AG10803 (cell line): ENCODE results near the gene TBX4.

Experiments used
- DNase-seq: peaks from one replicate; pipeline ENCODE4 v3.0.0; 2010; ENCODE audit warnings: low read depth
- H3K4me3 ChIP-seq: 2 replicates; pipeline ENCODE4 v1.5.1; 2011; ENCODE audit warnings: mild to moderate bottlenecking, low read length, control low read depth
- CTCF ChIP-seq: conservative IDR thresholded peaks from 2 replicates; pipeline ENCODE4 v1.5.1; 2011; ENCODE audit warnings: mild to moderate bottlenecking, low read length, control low read depth, inconsistent platforms

Gene TBX4

GRCh38 chr17:61414141-61414935 is 37.9 kb upstream of the TBX4 start:
- no peak for TF ChIP-seq CTCF
- H3K4me3 ChIP-seq = no peak overlapping the region
- DNase-seq = no peak

- no peak for TF ChIP-seq CTCF
- no peak for DNase-seq
- H3K4me3 ChIP-seq = no peak overlapping the region
Observed at GRCh38 chr17:61414936-61415251, 37.3 kb upstream of the TBX4 start.

DNA sequence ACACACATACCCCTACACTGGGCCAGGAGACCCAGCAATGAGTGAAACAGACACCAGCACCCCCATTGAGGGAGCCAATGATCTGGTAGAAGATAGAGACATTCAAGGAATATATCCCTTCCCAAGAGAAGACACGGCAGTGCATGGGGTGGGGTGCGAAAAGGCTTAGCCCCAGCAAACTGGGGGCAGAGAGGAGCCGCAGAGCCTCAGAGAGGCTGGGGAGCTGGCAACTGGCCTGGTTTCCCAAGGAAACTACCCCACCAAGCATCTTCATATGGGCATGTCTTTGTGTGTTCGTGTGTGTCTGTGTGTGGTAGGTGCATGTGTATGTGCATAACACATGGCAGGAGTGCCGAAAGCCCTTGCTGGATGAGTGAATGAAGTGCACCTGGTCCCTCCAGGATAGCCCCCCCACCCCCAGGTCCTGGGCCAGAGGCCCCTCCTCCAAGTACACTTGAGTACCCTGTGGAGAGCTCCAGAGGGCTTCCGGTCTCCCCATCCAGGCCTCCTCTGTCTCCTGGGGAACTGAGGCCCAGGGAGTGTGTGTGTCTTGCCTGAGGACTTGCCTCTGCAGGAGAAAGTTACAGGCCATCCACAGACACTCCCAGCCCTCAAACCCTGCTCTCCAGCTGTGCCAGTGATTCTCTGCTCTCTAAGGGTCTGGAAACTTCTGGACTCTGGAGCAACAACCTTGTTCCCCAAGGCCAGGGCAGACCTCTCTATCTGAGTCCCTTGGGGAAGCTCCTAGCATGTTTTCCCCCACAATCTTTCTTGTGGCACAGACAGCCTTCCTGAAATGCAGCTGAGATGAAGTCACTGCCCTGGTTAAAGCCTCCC is 36.6 kb upstream of the TBX4 start:
- no peak for TF ChIP-seq CTCF
- peak; percentile 49 for DNase-seq
- no peak overlapping the region for H3K4me3 ChIP-seq

DNA sequence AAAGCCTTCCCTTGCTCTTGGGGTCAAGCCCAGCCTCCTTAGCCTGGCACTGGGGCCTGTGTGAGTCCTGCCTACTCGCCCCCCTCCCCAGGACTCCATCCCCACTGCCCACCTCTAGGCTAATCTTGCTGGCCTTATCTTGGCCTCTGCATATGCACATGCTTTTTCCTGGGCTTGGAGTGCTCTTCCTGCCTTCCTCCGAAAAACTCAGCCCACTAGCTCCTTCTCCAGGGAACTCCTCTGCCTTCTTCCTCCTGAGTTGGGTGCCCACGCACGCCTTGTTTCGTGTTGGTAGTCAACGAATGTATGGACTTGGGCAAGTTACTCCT is 36.0 kb upstream of the TBX4 start:
- TF ChIP-seq CTCF = no peak
- H3K4me3 ChIP-seq = no peak overlapping the region
- no peak for DNase-seq

DNA sequence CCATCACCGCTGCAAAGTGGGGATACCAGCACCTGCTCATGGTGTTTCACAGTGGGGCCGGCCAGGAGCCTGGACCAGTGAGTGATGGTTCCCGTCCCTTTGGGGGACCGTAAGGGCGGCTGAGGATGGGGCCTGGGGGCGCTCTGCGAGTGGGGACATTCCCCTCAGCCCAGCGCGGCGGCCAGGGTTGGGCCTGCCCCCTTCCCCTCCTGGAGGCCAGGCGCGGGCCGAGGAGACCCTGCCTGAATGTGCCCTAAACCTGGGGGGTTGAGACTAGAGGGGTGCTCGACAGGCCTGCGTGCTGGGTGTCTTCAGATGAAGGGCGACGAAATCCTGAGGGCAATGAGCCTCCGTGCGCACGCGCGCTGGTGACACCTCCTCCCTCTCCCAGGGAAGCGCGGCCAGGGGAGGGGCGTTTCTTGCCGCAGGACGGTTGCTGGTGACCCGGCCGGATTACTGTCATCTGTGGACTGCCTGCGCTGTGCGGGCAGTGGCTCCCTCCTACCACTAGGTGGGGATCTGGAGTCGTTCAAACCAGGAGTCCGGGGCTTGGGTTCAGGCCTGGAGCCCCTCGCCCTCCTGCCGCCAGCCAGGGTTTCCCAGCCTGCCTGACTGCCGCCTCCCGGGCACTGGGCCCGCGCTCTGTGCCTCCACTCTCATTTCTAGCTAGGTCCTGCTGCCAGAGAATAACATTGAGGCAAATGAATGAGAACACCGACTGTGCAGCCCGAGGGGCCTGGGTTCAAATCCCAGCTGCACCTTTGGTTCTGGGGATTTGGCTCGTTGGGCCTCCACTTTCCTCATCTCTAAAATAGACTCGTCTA is 35.5 kb upstream of the TBX4 start:
- peak overlapping the region; percentile 32 for H3K4me3 ChIP-seq
- peak; percentile 84 for DNase-seq
- TF ChIP-seq CTCF = peak; percentile 89

DNA sequence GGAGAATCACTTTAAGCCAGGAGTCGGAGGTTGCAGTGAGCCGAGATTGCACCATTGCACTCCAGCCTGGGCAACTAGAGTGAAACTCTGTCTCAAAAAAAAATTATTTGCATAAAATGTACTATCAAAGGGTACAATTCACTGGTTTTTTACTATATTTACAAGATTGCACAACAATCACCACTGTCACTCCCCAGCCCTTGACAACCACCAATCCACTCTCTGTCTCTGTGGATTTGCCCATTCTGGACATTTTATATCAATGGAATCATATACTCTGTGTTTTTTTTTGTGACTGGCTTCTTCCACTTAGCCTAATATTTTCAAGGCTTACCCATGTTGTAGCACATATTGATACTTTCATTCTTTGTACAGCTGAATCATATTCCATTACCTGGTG is 33.8 kb upstream of the TBX4 start:
- TF ChIP-seq CTCF = no peak
- DNase-seq = no peak

More for the DNA sequence above, 33.8 kb upstream of the TBX4 start:
- no peak overlapping the region for H3K4me3 ChIP-seq
